ENCODE data around the gene PROX2. TPM values are rescaled to one million over a fixed set of nuclear protein-coding genes. Genes with fewer than 3 reads are reported as not detected.

The PROX2 gene
- total and polyA plus RNA-seq, 7 donors, result not detected

- ATAC-seq, result no peak
Measured at GRCh38 chr14:74897642-74898041, 21.7 kb upstream of the PROX2 start.

DNA sequence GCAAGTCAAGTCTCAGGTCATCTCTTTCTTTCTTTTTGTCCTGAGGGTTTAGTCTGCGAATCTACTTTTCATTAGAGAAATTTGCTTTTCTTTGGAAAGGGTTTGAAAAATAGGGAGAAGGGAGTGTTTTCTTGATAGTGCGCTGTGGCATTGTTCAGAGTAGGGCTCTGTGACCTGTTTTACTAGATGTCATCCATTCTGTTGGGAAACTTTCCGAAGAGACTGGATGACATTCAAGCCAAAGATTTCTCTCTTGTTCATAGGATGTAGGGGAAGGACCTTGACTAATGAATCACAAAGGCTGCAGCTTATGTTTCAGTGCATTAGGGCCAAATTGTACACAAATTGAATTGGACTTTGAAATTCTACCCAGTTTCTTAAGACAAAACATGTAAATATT is 20.5 kb upstream of the PROX2 start:
- intact Hi-C loops (cut with DNase I), result no loop called here
- WGBS, 3 donors, result 83 to 87% (median 84%) methylated on average over 3 of the region's 3 CpGs
- H3K36me3 ChIP-seq (ENCODE audit: insufficient read depth in 1 of 2, low read depth in 1 of 2), result peaks cover 51 to 100% of the 10 kb centered on the region in 2 donors
- no peaks in the 10 kb centered on the region for H3K27me3 ChIP-seq (ENCODE audit: insufficient read depth in 3 of 3, low read length in 2 of 3)
- ATAC-seq (peak in 2 of 4 donors; percentile 37 to 57), DNase-seq (no peak)
- TF ChIP-seq, protein P1, sequence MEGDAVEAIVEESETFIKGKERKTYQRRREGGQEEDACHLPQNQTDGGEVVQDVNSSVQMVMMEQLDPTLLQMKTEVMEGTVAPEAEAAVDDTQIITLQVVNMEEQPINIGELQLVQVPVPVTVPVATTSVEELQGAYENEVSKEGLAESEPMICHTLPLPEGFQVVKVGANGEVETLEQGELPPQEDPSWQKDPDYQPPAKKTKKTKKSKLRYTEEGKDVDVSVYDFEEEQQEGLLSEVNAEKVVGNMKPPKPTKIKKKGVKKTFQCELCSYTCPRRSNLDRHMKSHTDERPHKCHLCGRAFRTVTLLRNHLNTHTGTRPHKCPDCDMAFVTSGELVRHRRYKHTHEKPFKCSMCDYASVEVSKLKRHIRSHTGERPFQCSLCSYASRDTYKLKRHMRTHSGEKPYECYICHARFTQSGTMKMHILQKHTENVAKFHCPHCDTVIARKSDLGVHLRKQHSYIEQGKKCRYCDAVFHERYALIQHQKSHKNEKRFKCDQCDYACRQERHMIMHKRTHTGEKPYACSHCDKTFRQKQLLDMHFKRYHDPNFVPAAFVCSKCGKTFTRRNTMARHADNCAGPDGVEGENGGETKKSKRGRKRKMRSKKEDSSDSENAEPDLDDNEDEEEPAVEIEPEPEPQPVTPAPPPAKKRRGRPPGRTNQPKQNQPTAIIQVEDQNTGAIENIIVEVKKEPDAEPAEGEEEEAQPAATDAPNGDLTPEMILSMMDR (IDR thresholded peaks at IDR 0.05), result no peak
- no peaks in the 10 kb centered on the region for H3K9me3 ChIP-seq
- no peaks in the 10 kb centered on the region for H3K4me1 ChIP-seq
- H3K27ac ChIP-seq, result no peak overlapping the region
- no peak overlapping the region for H3K4me3 ChIP-seq

More at GRCh38 chr14:74897642-74898041, 21.7 kb upstream of the PROX2 start:
- peaks cover 50 to 100% of the 10 kb centered on the region in 2 donors for H3K36me3 ChIP-seq (ENCODE audit: insufficient read depth in 1 of 2, low read depth in 1 of 2)
- no peaks in the 10 kb centered on the region for H3K27me3 ChIP-seq (ENCODE audit: insufficient read depth in 3 of 3, low read length in 2 of 3)
- H3K27ac ChIP-seq, result no peak overlapping the region
- 79 to 83% (median 80%) methylated on average over 4 of the region's 4 CpGs for WGBS, 3 donors
- no peak for DNase-seq
- H3K4me3 ChIP-seq, result no peak overlapping the region
- TF ChIP-seq, protein P1 (IDR thresholded peaks at IDR 0.05), result no peak
- H3K4me1 ChIP-seq, result no peaks in the 10 kb centered on the region
- intact Hi-C loops (cut with DNase I), result no loop called here
- no peaks in the 10 kb centered on the region for H3K9me3 ChIP-seq

GRCh38 chr14:74893614-74894091 is 17.7 kb upstream of the PROX2 start:
- H3K27ac ChIP-seq, result no peak overlapping the region

DNA sequence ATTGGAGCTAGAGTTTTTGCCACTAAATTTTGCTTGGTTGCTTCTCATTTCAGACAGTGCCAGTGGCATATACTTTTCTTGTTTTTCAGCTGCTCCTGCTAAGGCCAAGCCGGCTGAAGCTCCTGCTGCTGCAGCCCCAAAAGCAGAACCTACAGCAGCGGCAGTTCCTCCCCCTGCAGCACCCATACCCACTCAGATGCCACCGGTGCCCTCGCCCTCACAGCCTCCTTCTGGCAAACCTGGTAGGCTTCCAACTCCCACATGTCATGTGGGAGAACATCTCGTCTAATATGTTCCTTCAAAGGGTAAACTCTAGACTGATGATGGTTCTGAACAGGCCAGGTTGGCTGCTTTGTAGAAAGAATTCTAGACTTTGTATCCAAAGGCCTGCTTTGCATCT is 16.8 kb upstream of the PROX2 start:
- no peak for DNase-seq
- H3K9me3 ChIP-seq, result no peaks in the 10 kb centered on the region
- H3K4me1 ChIP-seq, result peaks cover 9% of the 10 kb centered on the region
- H3K27ac ChIP-seq, result no peak overlapping the region
- no peak for ATAC-seq
- 74 to 78% (median 77%) methylated on average over 5 of the region's 5 CpGs for WGBS, 3 donors
- H3K36me3 ChIP-seq (ENCODE audit: insufficient read depth in 1 of 2, low read depth in 1 of 2), result peaks cover 34 to 96% of the 10 kb centered on the region in 2 donors
- no peaks in the 10 kb centered on the region for H3K27me3 ChIP-seq (ENCODE audit: insufficient read depth in 3 of 3, low read length in 2 of 3)
- TF ChIP-seq, protein P1 (IDR thresholded peaks at IDR 0.05), result no peak
- H3K4me3 ChIP-seq, result no peak overlapping the region
- intact Hi-C loops (cut with DNase I), result no loop called here

More at GRCh38 chr14:74893614-74894091, 17.7 kb upstream of the PROX2 start:
- Histone ChIP-seq H3K4me3 (no peak overlapping the region), H3K9me3 (no peaks in the 10 kb centered on the region), H3K36me3 (ENCODE audit: insufficient read depth in 1 of 2, low read depth in 1 of 2) (peaks cover 36 to 100% of the 10 kb centered on the region in 2 donors), H3K27me3 (ENCODE audit: insufficient read depth in 3 of 3, low read length in 2 of 3) (no peaks in the 10 kb centered on the region), H3K4me1 (peaks cover 2% of the 10 kb centered on the region)
- ATAC-seq, result no peak
- WGBS, 3 donors, result 74 to 91% (median 78%) methylated on average over 4 of the region's 4 CpGs
- intact Hi-C loops (cut with DNase I), result no loop called here
- DNase-seq, result no peak
- TF ChIP-seq, protein P1 (IDR thresholded peaks at IDR 0.05), result no peak

DNA sequence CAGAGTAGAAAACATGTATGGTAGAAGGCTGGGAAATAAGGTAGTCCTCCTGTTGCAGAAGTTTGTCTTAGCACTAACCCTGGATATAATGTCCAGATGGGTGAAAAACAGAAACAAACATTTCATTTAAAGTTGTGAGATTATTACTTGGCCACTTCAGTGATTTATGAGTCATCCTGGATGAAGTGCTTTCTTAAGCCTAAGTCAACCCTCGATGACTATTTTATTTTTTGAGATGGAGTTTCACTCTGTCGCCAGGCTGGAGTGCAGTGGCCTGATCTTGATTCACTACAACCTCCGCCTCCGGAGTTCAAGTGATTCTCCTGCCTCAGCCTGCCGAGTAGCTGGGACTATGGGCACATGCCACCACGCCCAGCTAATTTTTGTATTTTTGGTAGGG is 15.9 kb upstream of the PROX2 start:
- intact Hi-C loops (cut with DNase I), result no loop called here
- TF ChIP-seq, protein P1 (IDR thresholded peaks at IDR 0.05), result no peak
- H3K4me1 ChIP-seq, result peaks cover 15% of the 10 kb centered on the region
- 84 to 87% (median 85%) methylated on average over 6 of the region's 6 CpGs for WGBS, 3 donors
- peaks cover 27 to 96% of the 10 kb centered on the region in 2 donors for H3K36me3 ChIP-seq (ENCODE audit: insufficient read depth in 1 of 2, low read depth in 1 of 2)
- no peak overlapping the region for H3K4me3 ChIP-seq
- ATAC-seq (no peak), DNase-seq (no peak)
- no peak overlapping the region for H3K27ac ChIP-seq
- H3K9me3 ChIP-seq, result no peaks in the 10 kb centered on the region
- H3K27me3 ChIP-seq (ENCODE audit: insufficient read depth in 3 of 3, low read length in 2 of 3), result no peaks in the 10 kb centered on the region

Data from psoas muscle (tissue), 8 donors.